GM08714 (cell line): ENCODE measurements around the gene INPP4B.

Source experiments
- H3K4me3 ChIP-seq: fragments of 200-500 bp; sonication (Bioruptor generic); 2 replicates; pipeline ENCODE4 v1.5.1; 2014; ENCODE audit warnings: mild to moderate bottlenecking, low read length, inconsistent platforms
- ZNF274 ChIP-seq: IDR thresholded peaks from 2 replicates; pipeline ENCODE4 v1.6.1; 2012; ENCODE audit warnings: mild to moderate bottlenecking, low read depth, low read length

INPP4B gene

DNA sequence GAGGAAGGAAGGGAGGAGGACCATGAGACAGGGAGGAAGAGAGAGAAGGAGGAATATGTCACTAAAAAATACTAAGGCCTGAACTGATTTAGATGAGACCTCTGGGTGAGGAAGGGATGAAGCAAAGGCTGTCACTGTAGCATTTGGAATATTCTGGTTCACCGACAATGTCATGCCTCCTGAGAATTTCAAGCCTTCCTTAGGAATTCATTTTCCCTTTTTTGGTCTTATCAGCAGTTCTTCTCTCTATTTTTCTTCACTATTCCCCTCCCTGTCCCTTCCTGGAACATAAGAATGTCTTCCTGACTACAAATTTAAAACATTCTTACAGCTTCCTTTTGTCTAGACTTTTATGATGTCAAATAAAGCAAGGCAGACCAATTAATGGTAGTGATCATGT, 527.8 kb downstream of the INPP4B start:
- no peak overlapping the region for H3K4me3 ChIP-seq
- no peak for TF ChIP-seq ZNF274

- H3K4me3 ChIP-seq: no peak overlapping the region
- TF ChIP-seq ZNF274: no peak
Observed at GRCh38 chr4:142316913-142317312, 529.2 kb downstream of the INPP4B start.

- TF ChIP-seq ZNF274: no peak
- H3K4me3 ChIP-seq: no peak overlapping the region
Observed at GRCh38 chr4:142316025-142316424, 530.1 kb downstream of the INPP4B start.

GRCh38 chr4:142314686-142315085, 531.4 kb downstream of the INPP4B start:
- TF ChIP-seq ZNF274: no peak
- H3K4me3 ChIP-seq: no peak overlapping the region

DNA sequence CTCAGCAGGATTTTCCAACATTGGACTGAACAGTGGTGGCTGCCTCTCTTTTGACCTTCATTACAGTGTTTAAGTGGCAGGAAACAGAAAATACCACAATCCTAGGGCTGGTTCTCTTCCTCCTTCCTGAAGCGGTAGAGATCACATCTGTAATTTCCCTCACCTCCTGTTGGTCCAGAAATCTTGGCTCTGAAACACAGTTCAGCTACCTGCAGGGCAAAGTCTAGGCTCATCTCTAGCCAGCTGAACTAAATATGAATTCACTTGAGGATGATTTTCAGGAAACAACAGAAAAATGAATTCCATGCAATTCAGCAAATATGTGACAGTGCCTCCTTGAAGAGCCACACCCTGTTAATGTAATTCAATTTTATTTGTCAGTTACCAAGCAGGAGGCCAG, 531.9 kb downstream of the INPP4B start:
- TF ChIP-seq ZNF274: no peak
- no peak overlapping the region for H3K4me3 ChIP-seq

GRCh38 chr4:142312391-142312790, 533.7 kb downstream of the INPP4B start:
- H3K4me3 ChIP-seq: no peak overlapping the region
- no peak for TF ChIP-seq ZNF274

GRCh38 chr4:142311916-142312315, 534.2 kb downstream of the INPP4B start:
- no peak overlapping the region for H3K4me3 ChIP-seq
- TF ChIP-seq ZNF274: no peak

- no peak for TF ChIP-seq ZNF274
- H3K4me3 ChIP-seq: no peak overlapping the region
Observed at GRCh38 chr4:142309772-142310171, 536.3 kb downstream of the INPP4B start.

DNA sequence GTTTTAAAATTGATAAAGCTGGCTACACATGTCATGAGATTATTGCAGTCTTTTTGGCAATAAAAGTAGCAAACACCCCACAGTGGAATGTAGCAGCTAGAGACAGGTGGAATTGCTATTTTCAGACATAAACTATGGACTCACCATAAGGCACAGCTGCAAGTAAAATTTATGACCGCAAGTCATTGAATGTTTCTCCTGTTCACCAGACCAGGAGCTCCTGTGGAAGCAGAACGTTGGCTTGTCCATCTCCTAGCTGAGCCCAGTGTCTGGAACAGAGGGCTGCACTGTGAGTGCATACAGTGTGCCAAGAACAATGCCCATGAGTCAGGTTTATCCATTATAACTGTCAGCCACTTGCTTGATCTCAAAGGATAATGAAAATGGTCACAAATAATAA, 538.2 kb downstream of the INPP4B start:
- no peak overlapping the region for H3K4me3 ChIP-seq
- TF ChIP-seq ZNF274: no peak

DNA sequence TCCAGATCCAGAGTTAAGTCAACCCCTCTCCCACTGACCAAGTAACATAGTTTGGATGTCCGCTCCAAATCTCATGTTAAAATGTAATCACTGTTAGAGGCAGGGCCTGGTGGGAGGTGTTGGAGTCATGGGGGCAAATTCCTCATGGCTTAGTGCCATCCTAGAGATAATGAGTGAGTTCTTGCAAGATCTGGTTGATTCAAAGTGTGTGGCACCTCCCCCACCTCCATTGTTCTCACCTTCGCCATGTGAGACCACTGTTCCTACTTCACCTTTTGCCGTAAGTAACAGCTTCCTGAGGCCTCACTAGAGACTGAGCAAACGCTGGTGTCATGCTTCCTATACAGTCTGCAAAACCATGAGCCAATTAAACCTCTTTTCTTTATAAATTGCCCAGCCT, 548.8 kb downstream of the INPP4B start:
- TF ChIP-seq ZNF274: no peak
- H3K4me3 ChIP-seq: no peak overlapping the region

DNA sequence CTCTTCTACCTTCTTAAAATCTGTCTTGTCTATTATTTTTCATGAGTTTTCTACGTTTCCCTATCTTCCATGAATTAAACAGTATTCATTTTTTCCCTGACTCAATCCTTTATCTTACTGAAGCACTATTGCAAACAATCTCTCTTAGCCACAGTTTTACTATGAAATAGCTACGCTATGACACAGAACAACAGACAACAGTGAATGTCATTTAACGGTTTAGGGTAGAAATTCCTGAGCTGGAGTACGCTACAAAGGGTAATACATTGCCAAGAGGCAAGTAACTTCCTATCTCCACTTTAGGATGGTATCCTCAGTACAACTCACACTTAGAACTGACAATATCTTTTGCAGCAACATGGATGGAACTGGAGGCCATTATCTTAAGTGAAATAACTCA, 552.6 kb downstream of the INPP4B start:
- no peak for TF ChIP-seq ZNF274
- no peak overlapping the region for H3K4me3 ChIP-seq

DNA sequence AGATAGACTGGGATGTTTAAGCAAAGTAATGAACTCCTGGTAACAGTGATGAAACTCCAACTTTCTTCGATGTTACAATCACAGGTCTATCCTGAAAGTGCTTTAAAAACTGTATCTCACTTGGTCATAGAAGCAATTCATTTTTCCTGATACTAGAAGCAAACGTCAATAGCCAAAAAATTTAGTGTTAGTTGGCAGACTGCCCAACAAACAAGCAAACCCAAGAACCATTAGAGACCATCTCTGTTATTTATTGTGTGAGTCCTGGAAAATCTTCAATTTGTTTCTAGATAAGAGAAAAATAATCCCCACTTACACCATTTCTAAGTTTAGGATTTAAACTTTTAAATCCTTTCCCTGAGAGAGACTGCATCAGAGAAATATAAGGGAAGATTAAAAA, 553.9 kb downstream of the INPP4B start:
- no peak overlapping the region for H3K4me3 ChIP-seq
- no peak for TF ChIP-seq ZNF274

DNA sequence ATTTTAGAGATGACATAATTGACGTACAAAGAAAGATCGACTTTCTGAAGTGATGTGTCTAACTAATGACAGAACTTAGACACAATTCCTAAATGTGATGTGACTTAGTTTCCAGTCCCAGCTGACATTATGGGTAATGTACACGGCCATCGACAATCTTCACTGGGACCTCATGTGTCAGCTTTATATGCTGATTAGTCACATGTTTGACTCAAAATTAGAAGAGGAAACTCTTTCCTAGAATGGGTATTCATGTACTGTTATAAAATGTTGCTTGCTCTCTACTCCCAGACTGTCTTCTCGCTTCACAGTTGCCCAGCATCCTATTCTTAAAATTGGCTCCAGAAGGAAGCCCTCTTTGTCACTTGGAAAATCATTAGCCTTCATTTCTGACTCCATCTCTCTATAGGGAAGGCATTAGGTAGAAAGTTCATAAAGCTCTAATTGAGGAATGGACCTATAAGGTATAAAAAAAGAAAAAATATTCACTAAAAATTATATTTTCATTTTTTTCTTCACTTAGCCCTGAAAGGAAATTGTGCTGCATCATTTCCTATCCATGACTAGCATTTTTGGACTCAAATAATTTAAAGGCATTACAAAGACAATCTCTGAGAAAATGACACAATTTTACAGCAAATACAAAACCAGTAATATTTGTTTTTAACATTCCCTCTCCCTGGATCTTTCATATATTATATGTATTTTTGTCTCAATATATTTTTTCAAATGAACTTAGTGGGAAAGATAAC, 554.6 kb downstream of the INPP4B start:
- TF ChIP-seq ZNF274: no peak
- H3K4me3 ChIP-seq: no peak overlapping the region

DNA sequence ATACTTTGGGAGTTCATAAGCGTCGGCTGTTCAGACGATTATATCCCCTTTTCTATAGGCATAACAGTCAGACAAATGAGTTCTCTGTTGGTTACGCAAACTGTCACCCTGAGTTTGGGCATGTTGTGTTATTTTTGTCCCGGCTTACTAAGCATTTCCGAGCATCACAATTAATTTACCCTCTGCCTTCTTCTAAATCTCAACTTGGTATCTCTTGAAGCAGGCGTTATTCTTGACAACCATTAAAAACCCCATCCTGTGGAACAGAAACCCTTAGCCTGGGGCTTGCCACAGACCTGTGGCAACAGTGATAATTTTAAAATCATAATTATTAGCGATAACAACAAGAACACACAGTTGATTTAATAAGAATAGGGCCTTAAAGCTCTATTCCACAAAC, 558.7 kb downstream of the INPP4B start:
- H3K4me3 ChIP-seq: no peak overlapping the region
- TF ChIP-seq ZNF274: no peak

GRCh38 chr4:142285222-142285583, 560.9 kb downstream of the INPP4B start:
- no peak overlapping the region for H3K4me3 ChIP-seq
- TF ChIP-seq ZNF274: no peak
